HG02798 (cell line): ENCODE data around the gene PSMD5.

Experiments
- ATAC-seq: cut with Tn5 transposase; IDR thresholded peaks from one replicate; pipeline ENCODE4 v1.9.1; 2021; ENCODE audit warnings: mild to moderate bottlenecking; ENCODE audit not compliant: unreplicated experiment, poor library complexity

PSMD5 gene

GRCh38 chr9:120842685-120843485, at the start of gene PSMD5:
PSMD5 (minus strand) TSS chr9:120842922; CDS start chr9:120842909, 13 bp downstream.
- peak; percentile 99 for ATAC-seq

- ATAC-seq: peak; percentile 28
These were observed 49.4 kb upstream of the PSMD5 start for GRCh38 chr9:120891884-120892747.

- no peak for ATAC-seq
These were observed 48.6 kb upstream of the PSMD5 start for GRCh38 chr9:120891245-120891883.

DNA sequence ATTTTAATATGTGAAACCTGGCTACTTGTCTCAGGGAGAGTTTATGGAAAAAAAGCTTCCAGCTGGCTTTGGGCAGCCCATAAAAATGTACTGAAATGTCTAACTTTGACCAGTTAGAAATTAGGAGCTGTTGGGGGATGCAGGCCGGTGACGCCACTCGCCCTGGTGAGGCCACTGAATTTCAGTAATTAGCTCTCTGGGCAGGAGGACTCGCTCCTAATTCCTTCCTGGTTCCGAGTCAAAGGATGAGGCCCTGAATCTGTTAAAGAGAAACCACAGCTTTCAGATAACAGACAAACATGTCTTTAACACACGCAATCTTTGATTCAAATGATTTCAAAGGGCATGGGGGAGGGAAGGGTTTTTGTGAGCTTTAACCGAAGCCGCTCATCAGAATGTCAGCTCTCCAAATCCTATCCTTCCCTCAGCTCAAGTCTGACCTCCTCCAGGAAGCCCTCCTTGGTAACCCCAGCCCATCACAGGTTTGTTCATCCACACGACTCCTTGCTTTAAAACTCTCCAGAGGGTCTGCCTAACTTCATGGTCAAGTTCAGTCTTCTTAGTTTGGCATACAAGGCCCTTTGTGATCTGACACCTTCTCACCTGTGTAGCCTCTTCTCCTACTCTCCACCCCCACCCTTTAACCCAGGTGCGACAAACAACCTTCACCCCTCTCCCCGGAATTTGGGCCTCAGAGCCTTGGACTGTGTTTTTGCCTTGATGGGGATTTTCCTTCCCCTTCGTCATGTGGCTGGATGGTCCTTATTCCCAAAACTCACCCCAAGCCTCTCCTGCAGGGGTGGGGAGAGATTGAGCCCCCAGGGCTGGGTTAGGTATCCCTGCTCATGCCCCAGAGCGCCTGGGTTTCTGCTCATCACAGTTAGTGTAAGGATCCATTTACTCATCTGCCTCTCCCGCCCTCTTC, 47.9 kb upstream of the PSMD5 start:
- no peak for ATAC-seq

- no peak for ATAC-seq
These were observed 47.0 kb upstream of the PSMD5 start for GRCh38 chr9:120889606-120890271.

GRCh38 chr9:120888626-120889025, 45.9 kb upstream of the PSMD5 start:
- ATAC-seq: no peak

DNA sequence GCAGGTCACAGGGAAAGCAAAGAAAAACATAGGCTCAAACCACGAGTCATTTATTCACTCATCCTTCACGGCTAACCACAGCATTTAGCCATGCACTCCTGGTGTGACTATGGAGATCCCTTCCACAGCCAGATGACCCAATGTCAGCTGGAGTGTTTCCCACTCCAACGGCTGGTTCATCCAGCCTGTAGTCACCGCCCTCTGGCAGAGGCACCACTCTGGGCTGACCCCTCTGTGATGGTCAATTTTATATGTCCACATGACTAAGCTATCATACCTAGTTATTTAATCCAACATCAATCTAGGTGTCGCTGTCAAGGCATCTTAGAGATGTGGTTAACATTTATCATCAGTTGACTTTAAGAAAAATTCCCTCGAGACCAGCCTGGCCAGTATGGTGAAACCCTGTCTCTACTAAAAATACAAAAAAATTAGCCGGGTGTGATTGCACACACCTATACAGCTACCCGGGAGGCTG, 43.8 kb upstream of the PSMD5 start:
- ATAC-seq: no peak

DNA sequence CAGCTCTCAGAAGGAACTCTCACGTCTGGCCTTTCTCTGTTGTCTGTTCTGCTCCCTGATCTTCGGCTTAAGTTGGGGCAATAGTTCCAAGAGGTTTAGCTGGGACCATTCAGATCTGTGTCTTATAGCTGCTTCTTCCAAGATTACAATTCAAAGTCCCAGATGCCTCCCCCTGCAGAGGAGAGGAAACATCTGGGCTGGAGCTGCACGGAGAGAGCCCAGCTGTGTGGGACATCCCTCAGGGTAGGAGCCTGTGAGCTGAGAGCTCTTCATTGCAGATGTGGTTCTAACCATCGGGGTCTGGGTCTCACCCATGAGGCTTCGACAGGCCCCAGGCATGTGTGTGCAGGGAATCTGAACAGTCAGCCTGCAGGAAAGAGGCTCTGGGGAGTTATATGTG, 43.2 kb upstream of the PSMD5 start:
- no peak for ATAC-seq

GRCh38 chr9:120885457-120885856, 42.7 kb upstream of the PSMD5 start:
- ATAC-seq: no peak

- no peak for ATAC-seq
These were observed 40.9 kb upstream of the PSMD5 start for GRCh38 chr9:120883608-120883996.

DNA sequence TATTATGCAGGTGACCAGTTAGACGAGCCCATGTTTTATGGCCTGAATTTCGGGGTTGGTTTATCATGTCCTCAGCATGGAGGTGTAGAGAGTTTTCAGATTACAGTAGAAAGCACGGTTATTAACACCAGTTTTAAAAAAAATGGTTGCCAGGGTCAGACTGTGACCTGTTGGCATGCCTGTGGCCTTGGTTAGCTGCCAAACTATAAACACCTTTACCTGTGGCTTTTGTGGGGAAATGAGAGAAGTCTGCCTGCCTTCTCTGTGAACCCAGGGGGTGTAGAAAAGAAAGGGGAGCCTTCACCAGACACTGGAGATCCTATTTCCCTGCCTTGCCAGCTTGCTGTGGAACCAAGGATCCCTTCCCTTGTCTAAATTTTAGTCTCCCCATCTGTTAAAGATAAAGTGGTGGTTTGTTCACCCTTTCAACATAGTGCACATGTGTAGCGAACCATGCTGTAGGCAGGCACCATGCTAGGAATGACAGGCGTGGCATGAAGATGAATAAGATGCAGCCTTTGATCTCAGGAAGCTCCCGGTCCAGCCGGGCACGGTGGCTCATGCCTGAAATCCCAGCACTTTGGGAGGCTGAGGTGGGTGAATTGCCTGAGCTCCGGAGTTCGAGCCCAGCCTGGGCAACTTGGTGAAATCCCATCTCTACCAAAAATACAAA, 40.3 kb upstream of the PSMD5 start:
- ATAC-seq: no peak

- no peak for ATAC-seq
These were observed 36.7 kb upstream of the PSMD5 start for GRCh38 chr9:120879446-120879845.

GRCh38 chr9:120878188-120879130, 35.7 kb upstream of the PSMD5 start:
- ATAC-seq: no peak

DNA sequence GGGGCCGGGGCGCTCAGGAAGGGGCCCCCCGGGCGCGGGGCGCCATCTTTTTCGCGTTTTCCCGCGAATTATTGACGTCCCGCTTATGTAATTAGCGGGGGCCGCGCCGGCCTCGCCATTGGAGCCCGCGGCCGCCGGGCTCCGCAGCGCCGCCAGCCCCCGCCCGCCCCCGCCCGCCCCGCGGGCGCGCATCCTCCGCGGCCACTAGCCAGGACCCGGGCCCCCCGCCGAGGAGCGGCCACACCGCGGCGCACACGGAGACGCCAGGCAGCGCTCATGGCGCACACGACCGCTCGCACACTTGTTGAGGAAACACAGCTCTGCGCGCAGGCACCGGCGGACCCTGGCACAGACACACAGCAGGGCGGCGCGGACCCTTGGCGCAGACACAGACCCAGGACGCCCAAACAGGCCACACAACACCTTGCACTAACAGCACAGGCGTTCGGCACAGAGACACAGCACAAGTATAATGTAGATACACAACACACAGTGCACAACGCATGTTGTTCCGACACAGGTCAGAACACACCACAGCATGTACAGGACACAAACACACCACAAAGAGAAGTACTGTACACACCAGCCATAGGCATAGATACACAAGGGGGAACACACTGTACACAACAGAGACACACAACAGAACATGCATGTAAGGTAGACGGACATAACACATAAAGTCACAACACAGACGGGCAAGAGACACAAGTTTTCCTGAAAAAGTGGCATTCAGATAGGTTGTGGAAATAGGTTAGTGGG, 34.7 kb upstream of the PSMD5 start:
- peak; percentile 50 for ATAC-seq

DNA sequence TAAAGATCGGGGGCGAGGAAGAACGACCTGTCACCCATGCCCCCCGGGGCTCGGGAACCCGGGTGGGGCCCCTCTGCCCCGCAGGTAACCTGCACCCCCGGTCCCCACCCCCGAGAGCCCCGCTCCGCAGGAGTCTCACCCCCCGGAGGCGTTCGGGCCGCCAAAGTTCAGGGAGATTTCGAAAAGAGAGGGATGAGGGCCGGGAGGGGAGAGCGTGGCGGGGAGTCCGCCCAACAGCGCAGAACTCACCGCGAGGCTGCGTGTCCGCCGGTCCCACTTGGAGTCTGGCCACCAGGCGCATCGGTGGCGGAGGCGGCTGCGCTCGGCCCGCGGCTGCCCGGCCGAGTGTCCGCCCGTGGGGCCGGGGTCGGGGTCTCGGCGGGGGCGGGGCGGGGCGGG, 34.1 kb upstream of the PSMD5 start, which contains the start of gene PHF19:
TSS of gene PHF19 (minus strand) at position 347 of the 399 bp plus-strand sequence. CDS start 2,447 bp downstream, outside the sequence.
- no peak for ATAC-seq

- ATAC-seq: peak; percentile 69
These were observed 33.5 kb upstream of the PSMD5 start for GRCh38 chr9:120875954-120876841.
